ENCODE data around the gene SNX15.
"Not testable (repeated sequence)": the region's sequence is repeated elsewhere in the genome, so short reads cannot be mapped to it uniquely, and the experiment has no call there.

SNX15 gene

GRCh38 chr11:65017937-65018336, 9.3 kb upstream of the SNX15 start:
- no peak for DNase-seq

- no peak for DNase-seq
Observed at GRCh38 chr11:65019824-65020223, 7.4 kb upstream of the SNX15 start.

- no peak for DNase-seq
Observed at GRCh38 chr11:65021003-65021402, 6.2 kb upstream of the SNX15 start.

GRCh38 chr11:65021509-65021908, 5.7 kb upstream of the SNX15 start:
- DNase-seq: no peak

- DNase-seq: not testable (repeated sequence)
Observed at GRCh38 chr11:65023502-65023901, 3.7 kb upstream of the SNX15 start.

GRCh38 chr11:65026810-65027209, 429 bp upstream of the SNX15 start:
- no peak for DNase-seq

GRCh38 chr11:65032216-65032615, 5.0 kb downstream of the SNX15 start:
- no peak for DNase-seq

- DNase-seq: no peak
Observed at GRCh38 chr11:65034423-65034822, 7.2 kb downstream of the SNX15 start.

- DNase-seq: no peak
Observed at GRCh38 chr11:65035579-65035978, 8.3 kb downstream of the SNX15 start.

GRCh38 chr11:65036931-65037330, 9.7 kb downstream of the SNX15 start:
- DNase-seq: no peak

GRCh38 chr11:65040520-65040846, 13.2 kb downstream of the SNX15 start:
- no peak for DNase-seq

- peak; percentile 89 for DNase-seq
Observed at GRCh38 chr11:65040847-65041622, 13.8 kb downstream of the SNX15 start, which contains the start of gene SAC3D1. TSS of gene SAC3D1 (plus strand) at chr11:65041210. CDS start at chr11:65041293, 83 bp downstream.

GRCh38 chr11:65042891-65043290, 15.7 kb downstream of the SNX15 start:
- DNase-seq: no peak

- no peak for DNase-seq
Observed at GRCh38 chr11:65043881-65044501, 16.8 kb downstream of the SNX15 start.

GRCh38 chr11:65045061-65045460, 17.8 kb downstream of the SNX15 start:
- no peak for DNase-seq

- DNase-seq: no peak
Observed at GRCh38 chr11:65045728-65046127, 18.5 kb downstream of the SNX15 start.

GRCh38 chr11:65047581-65048422, 20.6 kb downstream of the SNX15 start:
- DNase-seq: peak; percentile 17

GRCh38 chr11:65051398-65051858, 24.2 kb downstream of the SNX15 start:
- no peak for DNase-seq

- DNase-seq: peak; percentile 31
Observed at GRCh38 chr11:65053827-65054508, 26.7 kb downstream of the SNX15 start.

GRCh38 chr11:65055538-65055937, 28.3 kb downstream of the SNX15 start:
- no peak for DNase-seq

GRCh38 chr11:65056999-65057398, 29.8 kb downstream of the SNX15 start:
- DNase-seq: no peak

- no peak for DNase-seq
Observed at GRCh38 chr11:65057526-65057925, 30.3 kb downstream of the SNX15 start.

GRCh38 chr11:65058012-65058411, 30.8 kb downstream of the SNX15 start:
- DNase-seq: no peak
